HCT116 (cell line): ENCODE results near the gene CIROP. TPM values are rescaled to one million over a fixed set of nuclear protein-coding genes. Genes with fewer than 3 reads are reported as not detected.

Source experiments
- ATAC-seq: fragments of 200-7000 bp; cut with Tn5 transposase; 2 replicates; pipeline ENCODE4 v1.9.1; 2020; ENCODE audit warnings: mild to moderate bottlenecking, moderate library complexity
- BruUV-seq: library from RNA; stranded (reverse); fragments of 400-500 nt; replicated peaks from 2 replicates; lab custom pipeline; 2021; lab: Mats Ljungman, UMichigan
- CTCF ChIA-PET: fragments of 300-600 bp; sonication (Branson Sonifier 250); formaldehyde crosslinking; loops from one replicate; lab custom pipeline; 2021; ENCODE audit warnings: antibody characterized with exemption; lab: Charles Lee
- POLR2A ChIA-PET: fragments of 300-600, 350-600 bp; sonication (Branson Sonifier 250); formaldehyde crosslinking; loops from one replicate; lab custom pipeline; 2021; ENCODE audit warnings: antibody characterized with exemption; lab: Charles Lee
- RAD21 ChIA-PET, 2 experiments: fragments of 300-600 bp; sonication (Branson Sonifier 250); formaldehyde crosslinking; loops; one replicate each; lab custom pipeline; 2023; ENCODE audit warnings: low total read pairs in 2 of 2; ENCODE audit not compliant: uncharacterized antibody in 2 of 2, unreplicated experiment in 2 of 2, low non-redundant PET in 1 of 2; lab: Charles Lee
- DNase-seq: peaks from one replicate; pipeline ENCODE4 v3.0.0-alpha.2; 2010; ENCODE audit warnings: low read depth, low spot score
- H2AFZ ChIP-seq: fragments of 200-600 bp; shearing (Covaris generic), sonication (generic); 2 replicates; pipeline ENCODE4 v1.6.1; 2017; ENCODE audit warnings: low read depth, mixed run types, mixed read lengths, antibody characterized with exemption, low read length; ENCODE audit not compliant: poor library complexity, severe bottlenecking
- H3K27ac ChIP-seq: 2 replicates; pipeline ENCODE4 v1.5.1; 2012; ENCODE audit warnings: low read depth, low read length
- H3K27me3 ChIP-seq: fragments of 200-600 bp; sonication (generic); 2 replicates; pipeline ENCODE4 v1.6.1; 2016; ENCODE audit warnings: mixed run types, low read length, mixed read lengths; ENCODE audit not compliant: insufficient read depth
- H3K36me3 ChIP-seq, 2 experiments: fragments of 200-500 bp in 1 of 2; fragments of 200-600 bp in 1 of 2; sonication (Bioruptor generic) in 1 of 2; sonication (generic) in 1 of 2; 2 replicates each; pipeline versions ENCODE4 v1.5.1 to v1.6.1; 2014 to 2016; ENCODE audit warnings: low read length in 2 of 2, inconsistent platforms in 1 of 2, mixed read lengths in 1 of 2, mixed run types in 1 of 2; ENCODE audit not compliant: insufficient read depth in 2 of 2, control insufficient read depth in 1 of 2
- H3K4me1 ChIP-seq, 2 experiments: fragments of 200-600 bp in 1 of 2; sonication (generic) in 1 of 2; 2 replicates each; pipeline versions ENCODE4 v1.5.1 to v1.6.1; 2012 to 2017; ENCODE audit warnings: low read length in 2 of 2, inconsistent platforms in 1 of 2, mild to moderate bottlenecking in 1 of 2, mixed read lengths in 1 of 2, mixed run types in 1 of 2, moderate library complexity in 1 of 2; ENCODE audit not compliant: insufficient read depth in 2 of 2, control insufficient read depth in 1 of 2
- H3K4me2 ChIP-seq: fragments of 200-600 bp; sonication (generic); 2 replicates; pipeline ENCODE4 v1.6.1; 2017; ENCODE audit warnings: mixed run types, low read length, mixed read lengths
- H3K4me3 ChIP-seq, 2 experiments: fragments of 200-600 bp in 1 of 2; sonication (generic) in 1 of 2; replicated peaks in 1 of 2; 2 replicates each; pipeline ENCODE4 v1.5.1; 2011 to 2016; ENCODE audit warnings: low read length in 2 of 2, control low read depth in 1 of 2, low read depth in 1 of 2, mild to moderate bottlenecking in 1 of 2, mixed read lengths in 1 of 2, mixed run types in 1 of 2
- H3K79me2 ChIP-seq: fragments of 200-600 bp; sonication (generic); 2 replicates; pipeline ENCODE4 v1.6.1; 2017; ENCODE audit warnings: mild to moderate bottlenecking, mixed run types, low read length, moderate library complexity, mixed read lengths; ENCODE audit not compliant: insufficient read depth
- H3K9ac ChIP-seq: fragments of 200-600 bp; sonication (generic); 2 replicates; pipeline ENCODE4 v1.6.1; 2016; ENCODE audit warnings: low read length, mixed read lengths
- H3K9me2 ChIP-seq: fragments of 200-600 bp; sonication (generic), shearing (Covaris generic); 2 replicates; pipeline ENCODE4 v1.6.1; 2017; ENCODE audit warnings: mixed run types, mild to moderate bottlenecking, moderate library complexity; ENCODE audit not compliant: insufficient read depth
- H3K9me3 ChIP-seq, 2 experiments: fragments of 200-500 bp in 1 of 2; fragments of 200-600 bp in 1 of 2; sonication (Bioruptor generic) in 1 of 2; sonication (generic) in 1 of 2; 2 replicates each; pipeline ENCODE4 v1.6.1; 2014 to 2017; ENCODE audit warnings: low read length in 2 of 2, mixed read lengths in 2 of 2, inconsistent platforms in 1 of 2, low read depth in 1 of 2, mild to moderate bottlenecking in 1 of 2, mixed run types in 1 of 2, moderate library complexity in 1 of 2; ENCODE audit not compliant: control insufficient read depth in 1 of 2, insufficient read depth in 1 of 2
- H4K20me1 ChIP-seq: fragments of 200-600 bp; sonication (generic), shearing (Covaris generic); 2 replicates; pipeline ENCODE4 v1.6.1; 2017; ENCODE audit warnings: mixed run types, mild to moderate bottlenecking, moderate library complexity; ENCODE audit not compliant: insufficient read depth
- ATF3 ChIP-seq: IDR thresholded peaks from 2 replicates; pipeline ENCODE4 v1.6.1; 2012
- CBX3 ChIP-seq: IDR thresholded peaks from 2 replicates; pipeline ENCODE4 v1.6.1; 2012; ENCODE audit warnings: low read depth
- CEBPB ChIP-seq: IDR thresholded peaks from 2 replicates; pipeline ENCODE4 v1.6.1; 2012; ENCODE audit warnings: low read depth
- CTCF ChIP-seq, 3 experiments: fragments of 200-600 bp in 1 of 3; sonication (generic) in 1 of 3; IDR thresholded peaks in 2 of 3; conservative IDR thresholded peaks in 1 of 3; 2 replicates each; pipeline ENCODE4 v1.5.1; 2012 to 2017; ENCODE audit warnings: low read depth in 2 of 3, low read length in 2 of 3, antibody characterized with exemption in 1 of 3, borderline replicate concordance in 1 of 3, control low read depth in 1 of 3, mild to moderate bottlenecking in 1 of 3, mixed read lengths in 1 of 3, mixed run types in 1 of 3, moderate library complexity in 1 of 3; ENCODE audit not compliant: insufficient read depth in 1 of 3
- ELF1 ChIP-seq: IDR thresholded peaks from 2 replicates; pipeline ENCODE4 v1.6.1; 2012; ENCODE audit warnings: low read depth, borderline replicate concordance
- FOSL1 ChIP-seq: IDR thresholded peaks from 2 replicates; pipeline ENCODE4 v1.6.1; 2012; ENCODE audit warnings: low read depth
- MAX ChIP-seq: IDR thresholded peaks from 2 replicates; pipeline ENCODE4 v1.6.1; 2012
- POLR2A ChIP-seq: IDR thresholded peaks from 2 replicates; pipeline ENCODE4 v1.7.0; 2011; ENCODE audit warnings: borderline replicate concordance; ENCODE audit not compliant: insufficient read depth, insufficient read length; ENCODE audit errors: extremely low read depth
- SIN3A ChIP-seq: IDR thresholded peaks from 2 replicates; pipeline ENCODE4 v1.6.1; 2012; ENCODE audit warnings: low read depth
- SP1 ChIP-seq: IDR thresholded peaks from 2 replicates; pipeline ENCODE4 v1.6.1; 2012; ENCODE audit warnings: low read depth
- SRF ChIP-seq: IDR thresholded peaks from 2 replicates; pipeline ENCODE4 v1.6.1; 2012; ENCODE audit warnings: low read depth
- TCF7L2 ChIP-seq: IDR thresholded peaks from 2 replicates; pipeline ENCODE4 v1.7.0; 2011; ENCODE audit warnings: borderline replicate concordance, inconsistent platforms; ENCODE audit not compliant: insufficient read depth, insufficient read length; ENCODE audit errors: extremely low read depth
- ZNF274 ChIP-seq: fragments of 200-500 bp; sonication (Bioruptor generic); IDR thresholded peaks from 2 replicates; pipeline ENCODE4 v1.6.1; 2014; ENCODE audit warnings: mild to moderate bottlenecking, low read depth, low read length, inconsistent platforms
- intact Hi-C: fragments of 100-400 bp; cut with micrococcal nuclease; formaldehyde crosslinking; loops from 2 replicates; pipeline ENCODE4 v1.10.0; 2022
- total RNA-seq: library from RNA; stranded (reverse); gene quantifications from one replicate; pipeline ENCODE4 v1.2.1, GENCODE V29; 2021; ENCODE audit not compliant: unreplicated experiment
- TF ChIP-seq, protein P1 (sequence below): IDR thresholded peaks from 2 replicates; pipeline ENCODE4 v1.6.1; 2012; ENCODE audit warnings: low read depth

CIROP gene
- total RNA-seq, 1 experiment from 2014 or later = not detected

- no peaks in the 10 kb centered on the region for H3K27me3 ChIP-seq
- CTCF ChIA-PET = interaction anchor here (3.5 to 3.6 kb wide), 2 partner anchors 8 to 11 kb away, joined by 12 to 51 read pairs; no protein-coding TSS in a partner anchor
- 0 out of 2 replicates have a peak overlapping the region, but pooled peaks have one; percentile 5 for H3K27ac ChIP-seq
- H3K36me3 ChIP-seq = peaks cover 63 to 69% of the 10 kb centered on the region in 2 experiments
- TF ChIP-seq SP1 = no peak
- TF ChIP-seq CBX3 = no peak
- no peak for TF ChIP-seq SRF
- no peak for TF ChIP-seq SIN3A
- TF ChIP-seq MAX = no peak
- no TSS peak for BruUV-seq
- no peak for ATAC-seq
- RAD21 ChIA-PET = no interaction called here
- H3K9me2 ChIP-seq = no peaks in the 10 kb centered on the region
- H3K9ac ChIP-seq = no peak overlapping the region
- H3K9me3 ChIP-seq = no peaks in the 10 kb centered on the region
- POLR2A ChIA-PET = no interaction called here
- peaks cover 24% of the 10 kb centered on the region for H3K79me2 ChIP-seq
- intact Hi-C loops = no loop called here
- no peak for DNase-seq
- no peak overlapping the region for H3K4me3 ChIP-seq
- H3K4me1 ChIP-seq = peaks cover 13 to 42% of the 10 kb centered on the region in 2 experiments
- no peak overlapping the region for H2AFZ ChIP-seq
- H3K4me2 ChIP-seq = peak overlapping the region; percentile 45
- no peaks in the 10 kb centered on the region for H4K20me1 ChIP-seq
These were observed 25.1 kb downstream of the CIROP start for GRCh38 chr14:23079716-23080115.

- peaks cover 21% of the 10 kb centered on the region; the same call in 1 of the 2 replicates for H3K79me2 ChIP-seq
- H3K9ac ChIP-seq = peak overlapping the region; percentile 3
- ATAC-seq (peak; percentile 93), DNase-seq (no peak)
- H3K4me1 ChIP-seq = peaks cover 13 to 42% of the 10 kb centered on the region in 2 experiments
- peak overlapping the region; percentile 45 for H3K4me2 ChIP-seq
- no peaks in the 10 kb centered on the region for H3K27me3 ChIP-seq
- RAD21 ChIA-PET = no interaction called here
- no peaks in the 10 kb centered on the region for H3K9me2 ChIP-seq
- CTCF ChIA-PET = interaction anchor here (1.1 to 3.6 kb wide), 5 partner anchors 10 to 30 kb away, joined by 3 to 51 read pairs (median 21); partner anchors contain the start of genes ACIN1 and C14orf119
- intact Hi-C loops = no loop called here
- peak overlapping the region; percentile 46; the same call in 1 of the 2 replicates for H3K27ac ChIP-seq
- POLR2A ChIA-PET = interaction anchor here (1.5 to 2.9 kb wide), 2 partner anchors 10 to 16 kb away, joined by 5 to 19 read pairs; partner anchors contain the start of genes ACIN1 and C14orf119
- peaks cover 66 to 67% of the 10 kb centered on the region in 2 experiments for H3K36me3 ChIP-seq
- no peaks in the 10 kb centered on the region for H4K20me1 ChIP-seq
- no peaks in the 10 kb centered on the region for H3K9me3 ChIP-seq
- BruUV-seq = no TSS peak
- H3K4me3 ChIP-seq = no peak overlapping the region
- H2AFZ ChIP-seq = no peak overlapping the region
- TF ChIP-seq SP1 = peak; percentile 38; the same call in 1 of the 2 replicates
- TF ChIP-seq CTCF (IDR thresholded peaks at IDR 0.05 in 2 of 3, conservative IDR thresholded peaks at IDR 0.05 in 1 of 3; ENCODE audit: borderline replicate concordance in 1 of 3, insufficient read depth in 1 of 3, low read depth in 2 of 3, low read length in 2 of 3) = no peak
- TF ChIP-seq, protein P1, sequence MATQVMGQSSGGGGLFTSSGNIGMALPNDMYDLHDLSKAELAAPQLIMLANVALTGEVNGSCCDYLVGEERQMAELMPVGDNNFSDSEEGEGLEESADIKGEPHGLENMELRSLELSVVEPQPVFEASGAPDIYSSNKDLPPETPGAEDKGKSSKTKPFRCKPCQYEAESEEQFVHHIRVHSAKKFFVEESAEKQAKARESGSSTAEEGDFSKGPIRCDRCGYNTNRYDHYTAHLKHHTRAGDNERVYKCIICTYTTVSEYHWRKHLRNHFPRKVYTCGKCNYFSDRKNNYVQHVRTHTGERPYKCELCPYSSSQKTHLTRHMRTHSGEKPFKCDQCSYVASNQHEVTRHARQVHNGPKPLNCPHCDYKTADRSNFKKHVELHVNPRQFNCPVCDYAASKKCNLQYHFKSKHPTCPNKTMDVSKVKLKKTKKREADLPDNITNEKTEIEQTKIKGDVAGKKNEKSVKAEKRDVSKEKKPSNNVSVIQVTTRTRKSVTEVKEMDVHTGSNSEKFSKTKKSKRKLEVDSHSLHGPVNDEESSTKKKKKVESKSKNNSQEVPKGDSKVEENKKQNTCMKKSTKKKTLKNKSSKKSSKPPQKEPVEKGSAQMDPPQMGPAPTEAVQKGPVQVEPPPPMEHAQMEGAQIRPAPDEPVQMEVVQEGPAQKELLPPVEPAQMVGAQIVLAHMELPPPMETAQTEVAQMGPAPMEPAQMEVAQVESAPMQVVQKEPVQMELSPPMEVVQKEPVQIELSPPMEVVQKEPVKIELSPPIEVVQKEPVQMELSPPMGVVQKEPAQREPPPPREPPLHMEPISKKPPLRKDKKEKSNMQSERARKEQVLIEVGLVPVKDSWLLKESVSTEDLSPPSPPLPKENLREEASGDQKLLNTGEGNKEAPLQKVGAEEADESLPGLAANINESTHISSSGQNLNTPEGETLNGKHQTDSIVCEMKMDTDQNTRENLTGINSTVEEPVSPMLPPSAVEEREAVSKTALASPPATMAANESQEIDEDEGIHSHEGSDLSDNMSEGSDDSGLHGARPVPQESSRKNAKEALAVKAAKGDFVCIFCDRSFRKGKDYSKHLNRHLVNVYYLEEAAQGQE = no peak
- TF ChIP-seq CBX3 = no peak
- no peak for TF ChIP-seq ZNF274
- TF ChIP-seq POLR2A = no peak
- peak; percentile 42; the same call in 1 of the 2 replicates for TF ChIP-seq CEBPB
- TF ChIP-seq ATF3 = no peak
- TF ChIP-seq SRF = 0 out of 2 replicates have a peak, but pooled peaks have one; percentile 21
- TF ChIP-seq ELF1 = no peak
- TF ChIP-seq TCF7L2 = no peak
- TF ChIP-seq FOSL1 = peak; percentile 79
These were observed 26.1 kb downstream of the CIROP start for GRCh38 chr14:23078692-23079116.
